ENCODE results near the gene CTDSP1. TPM values are rescaled to one million over a fixed set of nuclear protein-coding genes. Genes with fewer than 3 reads are reported as not detected.

CTDSP1 gene
- polyA plus RNA-seq, 1 of the 3 experiments (the other 2 are of a cell fraction): 88.0 TPM

DNA sequence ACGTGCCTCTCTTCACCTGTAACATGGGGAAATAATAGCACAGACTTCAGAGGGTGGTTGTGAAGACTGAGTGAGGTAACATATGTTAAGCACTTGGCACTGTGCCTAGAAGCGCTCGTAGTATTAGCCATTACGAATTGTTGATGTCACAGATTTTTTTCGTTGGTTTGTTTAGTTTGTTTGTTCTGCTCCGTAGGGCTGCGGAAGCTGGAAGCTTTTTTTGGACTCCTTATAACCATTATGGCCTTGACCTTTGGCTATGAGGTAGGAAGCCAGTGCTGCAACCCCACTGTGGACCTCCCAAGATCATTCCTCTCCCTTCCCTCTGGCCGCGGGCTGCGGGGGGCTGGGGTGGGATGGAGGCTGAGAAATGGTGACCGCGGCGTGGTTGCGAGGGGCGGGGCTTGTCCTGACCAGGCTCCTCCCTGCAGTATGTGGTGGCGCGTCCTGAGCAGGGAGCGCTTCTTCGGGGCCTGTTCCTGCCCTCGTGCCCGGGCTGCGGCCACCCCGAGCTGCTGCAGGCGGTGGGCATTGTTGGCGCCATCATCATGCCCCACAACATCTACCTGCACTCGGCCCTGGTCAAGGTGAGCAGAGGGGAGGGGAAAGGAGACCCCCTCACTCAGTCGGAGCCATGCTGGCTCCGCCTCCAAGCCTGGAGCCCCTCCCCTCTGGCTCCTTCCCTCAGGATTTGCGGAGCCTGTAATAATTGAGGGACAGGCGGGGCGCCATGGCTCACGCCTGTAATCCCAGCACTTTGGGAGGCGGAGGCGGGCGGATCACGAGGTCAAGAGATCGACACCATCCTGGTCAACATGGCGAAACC, 12.1 kb upstream of the CTDSP1 start:
- Histone ChIP-seq H3K36me3 (replicated peaks in 1 of 2; ENCODE audit: control insufficient read depth in 1 of 2, insufficient read depth in 2 of 2, low read length in 1 of 2) (no peaks in the 10 kb centered on the region), H3K4me2 (no peak overlapping the region), H3K9me2 (no peaks in the 10 kb centered on the region), H3K9ac (no peak overlapping the region), H3K27me3 (ENCODE audit: insufficient read depth) (no peaks in the 10 kb centered on the region), H3K79me2 (ENCODE audit: insufficient read depth) (no peaks in the 10 kb centered on the region), H4K20me1 (ENCODE audit: insufficient read depth) (no peaks in the 10 kb centered on the region), H3K4me3 (ENCODE audit: low read depth in 2 of 2, low read length in 1 of 2) (no peak overlapping the region), H3F3A (replicated peaks; ENCODE audit: insufficient read depth) (no peaks in the 10 kb centered on the region), H3K4me1 (ENCODE audit: control insufficient read depth in 1 of 2, insufficient read depth in 2 of 2, low read depth in 1 of 2, low read length in 1 of 2) (no peaks in the 10 kb centered on the region; a peak in 2 of 4 replicates), H2AFZ (ENCODE audit: low read depth) (no peak overlapping the region), H3K9me3 (no peaks in the 10 kb centered on the region), H3K27ac (ENCODE audit: low read depth in 2 of 2, low read length in 1 of 2) (no peak overlapping the region)
- TF ChIP-seq NFIC (IDR thresholded peaks at IDR 0.05; ENCODE audit: borderline replicate concordance): no peak
- TF ChIP-seq YY1 (IDR thresholded peaks at IDR 0.05; ENCODE audit: low read depth): no peak
- TF ChIP-seq RFX5 (IDR thresholded peaks at IDR 0.05; ENCODE audit: low read length): no peak
- no peak for TF ChIP-seq CHD2 (IDR thresholded peaks at IDR 0.05; ENCODE audit: low read length, partially characterized antibody)
- no peak for TF ChIP-seq MXI1 (IDR thresholded peaks at IDR 0.05; ENCODE audit: low read depth, low read length)
- no peak for TF ChIP-seq FOSL2 (IDR thresholded peaks at IDR 0.05; ENCODE audit: borderline replicate concordance, low read depth)
- TF ChIP-seq TAF1 (IDR thresholded peaks at IDR 0.05; ENCODE audit: borderline replicate concordance, low read depth, low read length): no peak
- TF ChIP-seq, protein P1, sequence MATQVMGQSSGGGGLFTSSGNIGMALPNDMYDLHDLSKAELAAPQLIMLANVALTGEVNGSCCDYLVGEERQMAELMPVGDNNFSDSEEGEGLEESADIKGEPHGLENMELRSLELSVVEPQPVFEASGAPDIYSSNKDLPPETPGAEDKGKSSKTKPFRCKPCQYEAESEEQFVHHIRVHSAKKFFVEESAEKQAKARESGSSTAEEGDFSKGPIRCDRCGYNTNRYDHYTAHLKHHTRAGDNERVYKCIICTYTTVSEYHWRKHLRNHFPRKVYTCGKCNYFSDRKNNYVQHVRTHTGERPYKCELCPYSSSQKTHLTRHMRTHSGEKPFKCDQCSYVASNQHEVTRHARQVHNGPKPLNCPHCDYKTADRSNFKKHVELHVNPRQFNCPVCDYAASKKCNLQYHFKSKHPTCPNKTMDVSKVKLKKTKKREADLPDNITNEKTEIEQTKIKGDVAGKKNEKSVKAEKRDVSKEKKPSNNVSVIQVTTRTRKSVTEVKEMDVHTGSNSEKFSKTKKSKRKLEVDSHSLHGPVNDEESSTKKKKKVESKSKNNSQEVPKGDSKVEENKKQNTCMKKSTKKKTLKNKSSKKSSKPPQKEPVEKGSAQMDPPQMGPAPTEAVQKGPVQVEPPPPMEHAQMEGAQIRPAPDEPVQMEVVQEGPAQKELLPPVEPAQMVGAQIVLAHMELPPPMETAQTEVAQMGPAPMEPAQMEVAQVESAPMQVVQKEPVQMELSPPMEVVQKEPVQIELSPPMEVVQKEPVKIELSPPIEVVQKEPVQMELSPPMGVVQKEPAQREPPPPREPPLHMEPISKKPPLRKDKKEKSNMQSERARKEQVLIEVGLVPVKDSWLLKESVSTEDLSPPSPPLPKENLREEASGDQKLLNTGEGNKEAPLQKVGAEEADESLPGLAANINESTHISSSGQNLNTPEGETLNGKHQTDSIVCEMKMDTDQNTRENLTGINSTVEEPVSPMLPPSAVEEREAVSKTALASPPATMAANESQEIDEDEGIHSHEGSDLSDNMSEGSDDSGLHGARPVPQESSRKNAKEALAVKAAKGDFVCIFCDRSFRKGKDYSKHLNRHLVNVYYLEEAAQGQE (IDR thresholded peaks at IDR 0.05; ENCODE audit: low read depth, low read length): no peak
- no peak for TF ChIP-seq RXRA (IDR thresholded peaks at IDR 0.05; ENCODE audit: borderline replicate concordance, low read depth)
- DNase-seq: peak; percentile 62
- ChIA-PET POLR2A (no interaction called here), CTCF (interaction anchor here (1.4 kb wide), 1 partner anchor 86 kb away, joined by 4 read pairs; no protein-coding TSS in a partner anchor)
- 55% methylated on average over 27 of the region's 38 CpGs for WGBS (ENCODE audit: low lambda C conversion rate)

DNA sequence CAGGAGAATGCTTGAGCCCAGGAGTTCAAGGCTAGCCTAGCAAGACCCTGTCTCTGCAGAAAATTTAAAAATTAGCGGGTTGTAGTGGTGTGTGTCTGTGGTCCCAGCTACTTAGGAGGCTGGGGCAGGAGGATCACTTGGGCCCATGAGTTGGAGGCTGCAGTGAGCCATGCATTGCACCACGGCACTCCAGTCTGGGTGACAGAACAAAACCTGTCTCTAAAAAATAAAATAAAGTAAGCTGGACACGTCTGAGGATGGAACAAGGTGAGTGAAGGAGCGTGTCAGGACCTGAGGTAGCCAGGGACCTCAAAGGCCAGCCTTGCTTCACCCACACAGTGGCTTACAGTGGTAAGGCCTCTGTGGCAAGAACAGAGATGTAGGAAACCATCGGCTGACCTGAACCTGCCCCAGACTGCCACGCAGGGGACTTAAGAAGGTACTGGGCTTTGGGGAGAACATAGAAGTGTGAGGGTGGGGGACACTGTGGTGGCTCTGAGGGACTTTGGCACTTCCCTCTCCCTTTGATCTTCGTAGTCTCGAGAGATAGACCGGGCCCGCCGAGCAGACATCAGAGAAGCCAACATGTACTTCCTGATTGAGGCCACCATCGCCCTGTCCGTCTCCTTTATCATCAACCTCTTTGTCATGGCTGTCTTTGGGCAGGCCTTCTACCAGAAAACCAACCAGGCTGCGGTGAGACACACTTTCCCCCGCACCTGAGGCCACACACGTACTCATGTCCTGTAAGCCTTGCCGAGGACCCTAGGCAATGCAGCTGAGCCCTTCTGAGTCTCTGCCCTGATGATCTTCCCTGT, 10.1 kb upstream of the CTDSP1 start:
- WGBS (ENCODE audit: low lambda C conversion rate): 90% methylated on average over 17 of the region's 17 CpGs
- no peak for TF ChIP-seq SIN3A (IDR thresholded peaks at IDR 0.05; ENCODE audit: borderline replicate concordance, low read depth, low read length)
- TF ChIP-seq EP300 (IDR thresholded peaks at IDR 0.05; ENCODE audit: borderline replicate concordance in 1 of 2, low read depth in 1 of 2, low read length in 1 of 2): no peak
- no peak for TF ChIP-seq TAF1 (IDR thresholded peaks at IDR 0.05; ENCODE audit: borderline replicate concordance, low read depth, low read length)
- TF ChIP-seq, protein P2, sequence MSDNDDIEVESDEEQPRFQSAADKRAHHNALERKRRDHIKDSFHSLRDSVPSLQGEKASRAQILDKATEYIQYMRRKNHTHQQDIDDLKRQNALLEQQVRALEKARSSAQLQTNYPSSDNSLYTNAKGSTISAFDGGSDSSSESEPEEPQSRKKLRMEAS (IDR thresholded peaks at IDR 0.05; ENCODE audit: low read depth): no peak
- TF ChIP-seq, protein P3, sequence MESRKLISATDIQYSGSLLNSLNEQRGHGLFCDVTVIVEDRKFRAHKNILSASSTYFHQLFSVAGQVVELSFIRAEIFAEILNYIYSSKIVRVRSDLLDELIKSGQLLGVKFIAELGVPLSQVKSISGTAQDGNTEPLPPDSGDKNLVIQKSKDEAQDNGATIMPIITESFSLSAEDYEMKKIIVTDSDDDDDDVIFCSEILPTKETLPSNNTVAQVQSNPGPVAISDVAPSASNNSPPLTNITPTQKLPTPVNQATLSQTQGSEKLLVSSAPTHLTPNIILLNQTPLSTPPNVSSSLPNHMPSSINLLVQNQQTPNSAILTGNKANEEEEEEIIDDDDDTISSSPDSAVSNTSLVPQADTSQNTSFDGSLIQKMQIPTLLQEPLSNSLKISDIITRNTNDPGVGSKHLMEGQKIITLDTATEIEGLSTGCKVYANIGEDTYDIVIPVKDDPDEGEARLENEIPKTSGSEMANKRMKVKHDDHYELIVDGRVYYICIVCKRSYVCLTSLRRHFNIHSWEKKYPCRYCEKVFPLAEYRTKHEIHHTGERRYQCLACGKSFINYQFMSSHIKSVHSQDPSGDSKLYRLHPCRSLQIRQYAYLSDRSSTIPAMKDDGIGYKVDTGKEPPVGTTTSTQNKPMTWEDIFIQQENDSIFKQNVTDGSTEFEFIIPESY (IDR thresholded peaks at IDR 0.05; ENCODE audit: borderline replicate concordance, low read depth): no peak
- TF ChIP-seq, protein P4, sequence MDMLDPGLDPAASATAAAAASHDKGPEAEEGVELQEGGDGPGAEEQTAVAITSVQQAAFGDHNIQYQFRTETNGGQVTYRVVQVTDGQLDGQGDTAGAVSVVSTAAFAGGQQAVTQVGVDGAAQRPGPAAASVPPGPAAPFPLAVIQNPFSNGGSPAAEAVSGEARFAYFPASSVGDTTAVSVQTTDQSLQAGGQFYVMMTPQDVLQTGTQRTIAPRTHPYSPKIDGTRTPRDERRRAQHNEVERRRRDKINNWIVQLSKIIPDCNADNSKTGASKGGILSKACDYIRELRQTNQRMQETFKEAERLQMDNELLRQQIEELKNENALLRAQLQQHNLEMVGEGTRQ (IDR thresholded peaks at IDR 0.05; ENCODE audit: borderline replicate concordance, low read depth, low read length): no peak
- no peak for TF ChIP-seq FOSL2 (IDR thresholded peaks at IDR 0.05; ENCODE audit: borderline replicate concordance, low read depth)
- no peak for TF ChIP-seq GABPA (IDR thresholded peaks at IDR 0.05; ENCODE audit: low read depth)

More for the DNA sequence above, 10.1 kb upstream of the CTDSP1 start:
- no peak for DNase-seq
- H3K27me3 ChIP-seq (ENCODE audit: insufficient read depth): no peaks in the 10 kb centered on the region
- ChIA-PET POLR2A (no interaction called here), CTCF (interaction anchor here (1.0 to 1.2 kb wide), 2 partner anchors 88 kb away, joined by 3 to 4 read pairs; no protein-coding TSS in a partner anchor)
- H3K9ac ChIP-seq: no peak overlapping the region
- H3K36me3 ChIP-seq (replicated peaks in 1 of 2; ENCODE audit: control insufficient read depth in 1 of 2, insufficient read depth in 2 of 2, low read length in 1 of 2): no peaks in the 10 kb centered on the region
- no peaks in the 10 kb centered on the region for H3K9me2 ChIP-seq
- no peaks in the 10 kb centered on the region for H3K9me3 ChIP-seq
- no peak overlapping the region for H3K4me2 ChIP-seq
- no peak overlapping the region for H3K4me3 ChIP-seq (ENCODE audit: low read depth in 2 of 2, low read length in 1 of 2)
- H3K27ac ChIP-seq (ENCODE audit: low read depth in 2 of 2, low read length in 1 of 2): no peak overlapping the region
- no peaks in the 10 kb centered on the region for H3K79me2 ChIP-seq (ENCODE audit: insufficient read depth)
- H3K4me1 ChIP-seq (ENCODE audit: control insufficient read depth in 1 of 2, insufficient read depth in 2 of 2, low read depth in 1 of 2, low read length in 1 of 2): no peaks in the 10 kb centered on the region; a peak in 1 of 4 replicates
- no peaks in the 10 kb centered on the region for H4K20me1 ChIP-seq (ENCODE audit: insufficient read depth)
- H2AFZ ChIP-seq (ENCODE audit: low read depth): no peak overlapping the region
- no peaks in the 10 kb centered on the region for H3F3A ChIP-seq (replicated peaks; ENCODE audit: insufficient read depth)
